CD4-positive, alpha-beta T cell treated with Interferon gamma for 1 hour (primary cell): ENCODE results near the gene COL4A3.
"Not testable (repeated sequence)": the region's sequence is repeated elsewhere in the genome, so short reads cannot be mapped to it uniquely, and the experiment has no call there.

Source experiments
- DNase-seq: peaks from one replicate; pipeline ENCODE4 v3.0.0-alpha.2; 2020

The COL4A3 gene

DNA sequence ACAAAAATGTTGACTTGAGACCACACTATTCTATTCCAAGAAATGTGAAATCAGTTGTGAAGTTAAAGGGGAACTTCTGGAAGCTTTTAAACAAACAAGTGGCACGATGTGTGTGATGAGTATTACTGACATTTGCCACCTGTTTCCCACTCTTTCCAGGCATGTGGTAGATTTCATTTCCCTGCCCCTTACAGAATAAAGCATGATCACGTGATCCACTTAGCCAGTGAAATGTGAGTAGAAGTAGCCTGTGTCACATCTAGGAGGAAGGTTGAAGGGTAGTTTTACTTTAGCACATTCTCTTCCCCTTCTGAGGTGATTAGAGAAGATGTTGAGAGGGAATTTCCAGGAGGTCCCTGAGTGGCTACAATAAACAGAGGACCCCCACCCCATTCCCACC lies 4.3 kb upstream of the COL4A3 start:
- DNase-seq, result no peak

- no peak for DNase-seq
Measured at GRCh38 chr2:227161947-227162346, 2.5 kb upstream of the COL4A3 start.

GRCh38 chr2:227163485-227163997 lies 883 bp upstream of the COL4A3 start:
- DNase-seq, result no peak

DNA sequence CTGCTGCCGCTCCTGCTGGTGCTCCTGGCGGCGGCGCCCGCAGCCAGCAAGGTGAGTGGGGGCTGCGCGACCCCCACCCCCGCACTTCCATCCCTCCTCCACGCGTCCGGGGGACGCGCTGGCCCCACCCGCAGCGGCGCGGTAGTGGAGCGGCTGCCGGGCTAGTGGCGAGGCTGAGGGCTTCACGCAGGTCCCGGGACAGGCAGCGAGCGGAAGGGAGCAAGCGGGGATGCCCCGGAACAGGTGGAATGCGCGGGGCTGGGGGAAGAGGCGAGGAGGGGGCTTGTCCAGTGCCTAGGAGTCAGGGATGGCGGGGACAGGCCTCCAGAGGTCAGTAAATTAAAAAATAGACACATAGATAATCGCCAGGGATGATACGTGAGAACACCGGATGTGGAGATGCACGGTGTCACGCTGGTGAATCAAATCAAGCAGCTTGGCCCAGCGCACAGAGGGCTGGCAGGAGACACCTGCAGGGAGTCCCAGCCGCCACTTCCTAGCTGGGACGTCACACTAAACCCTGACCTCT lies 403 bp downstream of the COL4A3 start:
- DNase-seq, result peak; percentile 8

GRCh38 chr2:227171779-227172178 lies 7.4 kb downstream of the COL4A3 start:
- not testable (repeated sequence) for DNase-seq

GRCh38 chr2:227177592-227178336 lies 13.3 kb downstream of the COL4A3 start:
- no peak for DNase-seq

DNA sequence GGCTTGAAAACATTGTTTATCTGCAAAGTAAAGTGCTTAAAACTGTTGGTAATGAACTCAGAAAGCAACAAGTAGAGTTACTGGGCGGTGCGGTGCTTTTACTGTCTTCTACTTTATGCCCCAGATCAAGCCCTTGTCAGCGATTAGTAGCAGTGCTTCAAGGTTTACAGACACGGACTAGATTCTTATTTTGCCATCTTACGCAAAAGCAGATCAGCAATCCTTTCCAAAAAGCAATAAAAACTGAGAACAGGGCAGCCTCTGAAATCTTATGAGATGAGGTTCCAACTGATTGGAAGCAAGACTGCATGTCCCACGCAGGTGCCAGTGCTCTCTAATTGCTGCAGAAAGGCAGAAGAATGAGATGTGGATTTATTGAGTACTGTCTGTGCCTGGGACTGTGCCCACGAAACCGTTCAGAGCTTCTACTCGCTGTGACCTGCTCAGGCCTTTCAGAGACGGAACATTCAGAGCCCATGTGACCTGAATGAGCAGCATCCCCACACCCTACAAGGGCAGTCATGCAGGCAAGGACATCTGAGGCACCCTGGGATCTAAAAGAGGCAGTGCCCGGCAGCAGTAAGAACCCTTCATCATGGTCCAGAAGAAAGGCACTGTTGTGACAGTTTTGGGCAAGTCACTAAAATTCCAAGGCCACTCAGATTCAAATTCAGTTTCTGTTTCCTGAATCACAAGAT lies 15.7 kb downstream of the COL4A3 start:
- DNase-seq, result no peak

DNA sequence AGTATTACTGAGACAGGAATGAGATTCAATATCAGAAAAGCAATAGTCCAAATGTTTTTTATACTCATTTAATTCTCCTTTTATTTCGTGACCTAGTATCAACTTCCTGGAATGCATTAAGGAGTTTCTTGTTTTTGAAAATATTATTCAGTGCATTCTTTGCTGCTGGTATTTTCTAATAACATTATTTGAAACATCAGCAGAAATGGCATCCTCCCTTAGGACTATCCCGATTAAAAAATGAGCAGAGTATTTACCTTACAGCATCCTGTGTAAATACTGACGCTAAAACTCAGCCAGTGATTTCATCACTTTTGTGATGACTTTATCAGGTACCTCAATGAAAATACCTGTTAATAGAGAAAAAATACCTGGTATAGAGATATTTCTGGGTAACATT lies 16.3 kb downstream of the COL4A3 start:
- no peak for DNase-seq

DNA sequence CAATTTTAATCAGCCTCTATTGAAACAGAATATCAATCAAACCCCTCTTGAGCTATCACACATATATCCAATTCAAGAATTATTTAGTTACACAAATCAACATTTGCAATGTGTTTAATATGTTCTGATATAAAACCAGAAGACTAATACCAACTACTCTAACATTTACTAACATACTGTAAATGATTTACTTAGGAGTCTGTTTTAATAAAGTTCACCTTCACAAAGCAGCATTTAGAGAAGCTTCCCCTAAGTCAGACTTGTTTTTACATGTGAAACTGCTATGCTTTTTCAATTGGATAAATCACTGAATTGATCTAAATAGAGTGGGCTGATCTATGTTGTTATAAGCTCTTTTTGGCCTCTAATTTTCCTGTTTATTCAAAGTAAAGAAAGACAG lies 18.3 kb downstream of the COL4A3 start:
- DNase-seq, result no peak

DNA sequence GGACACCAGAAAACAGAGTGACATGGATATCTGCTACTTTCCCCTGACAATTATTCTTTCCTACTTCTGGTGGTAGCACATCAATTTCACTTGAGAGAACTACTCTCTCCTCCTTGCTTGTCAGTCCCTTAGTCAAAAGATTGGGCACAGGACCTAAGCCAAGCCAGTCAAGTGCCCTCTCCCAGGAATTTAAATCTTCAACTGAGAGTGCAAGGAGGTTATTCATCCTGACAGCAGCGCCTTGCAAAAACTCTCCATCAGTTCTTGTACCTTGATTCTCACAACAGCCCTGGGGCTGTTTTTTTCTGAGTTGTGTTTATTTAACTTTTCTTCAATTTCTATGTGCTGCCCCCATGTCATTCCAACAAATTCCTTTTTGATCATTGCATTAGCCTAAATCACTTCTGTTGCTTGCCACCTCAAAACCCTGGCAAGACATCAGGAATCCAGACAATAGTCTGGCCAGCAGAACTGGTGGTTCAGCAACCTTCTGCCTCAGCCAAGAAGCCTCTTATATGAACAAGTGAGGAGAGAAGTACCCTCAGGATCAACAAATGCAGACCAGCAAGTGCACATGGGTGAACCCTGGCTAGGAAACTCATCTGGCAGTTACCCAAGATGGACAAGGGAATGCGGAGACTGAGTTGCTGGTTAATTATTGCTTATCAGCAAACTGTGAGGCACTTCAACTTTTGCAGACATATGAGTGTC lies 19.4 kb downstream of the COL4A3 start:
- no peak for DNase-seq

GRCh38 chr2:227185615-227186232 lies 21.3 kb downstream of the COL4A3 start:
- no peak for DNase-seq

DNA sequence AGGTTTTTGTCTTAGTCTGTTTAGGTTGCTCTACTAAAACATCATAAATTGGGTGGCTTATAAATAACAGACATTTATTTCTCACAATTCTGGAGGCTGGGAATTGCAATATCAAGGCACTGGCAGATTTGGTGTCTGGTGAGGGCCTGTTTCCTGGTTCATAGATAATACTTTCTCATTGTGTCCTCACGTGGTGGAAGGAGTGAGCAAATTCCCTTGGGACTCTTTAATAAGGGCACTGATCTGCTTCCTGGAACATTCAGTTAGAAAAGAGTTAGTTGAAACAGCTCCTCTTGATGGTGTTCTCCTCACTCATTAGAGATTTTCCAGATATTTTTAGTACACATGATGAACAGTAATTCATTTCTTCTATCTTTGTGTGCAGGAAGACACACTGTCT lies 22.3 kb downstream of the COL4A3 start:
- no peak for DNase-seq

- DNase-seq, result no peak
Measured at GRCh38 chr2:227188292-227188691, 23.9 kb downstream of the COL4A3 start.

DNA sequence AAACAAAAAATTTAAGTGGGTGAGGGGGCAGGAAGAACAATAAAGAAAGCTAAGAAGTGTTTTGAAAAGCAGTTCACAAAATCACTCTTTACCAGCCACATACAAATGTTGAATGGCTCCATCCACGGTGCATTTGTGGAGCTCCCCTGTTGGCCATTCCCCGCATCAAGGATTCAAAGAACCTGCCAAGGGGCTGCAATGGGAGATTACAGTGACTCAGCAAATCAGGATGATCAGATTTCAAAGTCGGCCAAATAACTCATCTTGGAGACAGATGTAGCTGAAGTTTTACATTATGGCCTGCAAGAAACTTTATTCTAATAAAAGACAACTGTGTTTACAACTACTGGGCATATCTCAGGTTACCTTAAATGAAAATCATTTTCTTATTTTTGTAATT lies 26.9 kb downstream of the COL4A3 start:
- no peak for DNase-seq

- DNase-seq, result no peak
Measured at GRCh38 chr2:227192491-227192890, 28.1 kb downstream of the COL4A3 start.

DNA sequence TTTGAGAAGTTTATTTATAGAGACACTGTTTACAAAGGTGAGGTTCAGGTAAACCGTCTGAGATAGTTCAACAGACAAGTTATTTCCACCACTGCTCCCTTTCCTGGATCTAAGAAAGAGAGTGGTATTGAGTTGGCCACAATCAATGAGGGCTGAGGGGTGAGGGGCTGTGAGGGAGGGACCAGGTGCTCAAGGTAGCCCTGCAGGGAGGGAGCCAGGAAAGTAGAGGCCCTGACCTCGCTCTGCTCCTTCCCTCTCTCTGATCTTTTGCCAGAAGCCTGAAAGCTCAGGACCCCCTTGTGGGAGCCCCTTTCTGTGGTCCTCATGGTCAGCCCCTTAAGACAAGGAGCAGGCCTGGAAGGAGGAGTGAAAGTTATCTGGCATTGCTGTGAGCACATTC lies 29.8 kb downstream of the COL4A3 start:
- no peak for DNase-seq

DNA sequence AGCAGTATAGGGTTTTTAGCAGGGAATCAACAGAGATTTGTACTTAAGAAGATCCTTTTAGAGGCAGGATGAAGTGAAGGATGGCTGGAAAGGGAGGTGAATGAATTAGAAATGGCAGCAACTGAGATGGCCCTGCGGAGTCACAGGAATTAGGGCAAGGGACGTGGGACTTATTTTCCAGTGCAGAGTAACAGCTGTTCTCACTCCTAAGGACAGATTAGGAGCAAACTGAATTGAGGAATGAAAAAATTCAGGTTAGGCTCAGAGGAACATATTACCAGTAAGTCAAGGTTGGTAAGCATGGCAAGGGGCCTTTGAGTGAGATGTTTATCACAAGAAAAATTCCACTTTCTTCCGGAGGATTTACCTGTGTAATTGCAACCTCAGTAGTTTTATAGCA lies 34.4 kb downstream of the COL4A3 start:
- DNase-seq, result no peak

DNA sequence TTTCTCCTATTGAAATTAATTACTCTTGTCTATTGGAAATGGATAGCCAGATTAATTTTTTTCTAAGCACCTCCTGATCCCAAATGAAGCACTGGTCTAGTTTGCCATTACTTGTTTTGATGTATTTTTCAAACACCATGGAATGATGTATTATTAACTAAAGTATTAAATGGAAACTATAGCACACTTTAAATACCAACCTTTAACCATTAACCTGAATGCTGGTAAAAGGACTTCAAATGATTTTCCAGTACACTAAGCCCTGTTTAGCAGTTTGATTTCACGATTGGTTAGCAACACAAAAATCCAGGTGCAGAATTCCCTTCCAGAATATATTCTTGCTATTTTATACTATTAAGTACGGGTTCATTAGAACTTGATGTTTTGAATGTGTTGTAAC lies 37.3 kb downstream of the COL4A3 start:
- no peak for DNase-seq

DNA sequence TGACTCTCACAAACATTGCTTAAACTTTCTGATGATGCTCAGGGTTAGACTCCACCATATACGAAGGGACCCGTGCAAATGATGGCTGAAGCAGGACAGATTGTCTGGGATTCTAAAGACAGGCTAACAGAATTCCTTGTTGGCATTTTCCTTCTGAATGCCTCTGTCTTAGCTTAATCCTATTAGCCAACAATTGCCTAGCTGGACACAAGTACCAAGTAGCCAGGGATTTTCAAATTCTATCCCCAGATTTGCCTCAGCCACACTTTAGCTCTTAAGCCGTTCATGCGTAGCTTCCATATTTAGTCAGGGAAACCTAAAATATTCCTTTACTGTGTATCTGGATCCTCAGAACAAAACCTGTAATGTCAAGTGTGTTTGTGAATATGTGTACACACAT lies 40.0 kb downstream of the COL4A3 start:
- DNase-seq, result no peak

DNA sequence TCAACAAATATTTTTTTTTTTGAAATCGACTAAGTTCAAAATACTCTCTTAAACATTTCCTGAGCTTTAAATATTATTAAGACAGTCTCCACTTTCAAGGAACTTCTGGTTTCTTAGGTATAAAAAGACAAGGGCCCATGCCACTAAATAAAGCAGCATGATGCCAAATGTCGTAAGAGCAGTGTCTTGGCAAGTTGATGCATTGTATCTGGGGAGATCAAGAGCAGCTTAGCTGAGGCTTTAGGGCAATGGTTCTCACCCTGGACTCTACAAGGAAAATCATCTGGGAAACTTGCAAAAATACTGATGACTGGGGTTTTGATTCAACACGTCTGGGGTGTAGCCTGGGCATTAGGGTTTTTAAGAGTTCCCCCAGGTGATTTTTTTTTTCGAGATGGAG lies 41.3 kb downstream of the COL4A3 start:
- DNase-seq, result no peak

DNA sequence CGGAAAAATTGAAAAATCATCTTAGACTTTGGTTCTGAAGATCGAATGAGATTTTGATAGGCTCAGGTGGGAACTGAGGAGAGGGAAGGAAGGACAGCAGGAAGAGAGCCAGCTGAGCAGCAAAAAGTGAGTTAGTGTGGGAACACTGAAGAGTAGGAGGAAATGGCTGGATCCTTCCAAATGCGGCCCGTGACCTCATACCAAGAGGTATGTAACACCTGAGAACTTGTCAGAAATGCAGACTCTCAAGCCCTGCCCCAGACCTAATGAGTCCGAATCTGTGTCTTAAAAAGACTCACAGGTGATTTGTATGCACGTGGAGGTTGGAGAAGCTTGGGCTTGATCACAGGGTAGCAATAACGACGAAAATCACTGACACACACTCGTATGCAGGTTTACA lies 42.0 kb downstream of the COL4A3 start:
- DNase-seq, result no peak

GRCh38 chr2:227207573-227207972 lies 43.1 kb downstream of the COL4A3 start:
- no peak for DNase-seq

- DNase-seq, result no peak
Measured at GRCh38 chr2:227214622-227215041, 50.2 kb downstream of the COL4A3 start.
